ENCODE results near the gene HNRNPA0.

The HNRNPA0 gene

DNA sequence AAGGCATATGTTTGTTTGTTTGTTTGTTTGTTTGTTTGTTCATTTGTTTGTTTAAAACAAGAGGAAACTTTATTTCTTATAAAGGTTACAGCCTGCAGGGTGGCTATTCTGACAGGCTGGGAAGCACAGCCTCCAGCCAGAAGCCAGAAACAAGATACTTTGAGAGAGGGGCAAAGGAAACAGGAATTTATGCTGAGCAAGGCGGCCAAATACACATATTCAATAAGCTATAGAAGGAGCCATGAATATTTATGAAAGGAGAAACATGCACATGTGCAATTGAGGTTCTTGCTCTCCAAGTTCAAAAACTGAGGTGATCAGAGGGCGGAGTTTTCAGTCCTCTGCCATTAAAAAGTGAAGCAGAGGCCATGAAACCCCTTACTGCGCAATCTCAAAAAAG is 37.8 kb downstream of the HNRNPA0 start:
- no peak for DNase-seq

DNA sequence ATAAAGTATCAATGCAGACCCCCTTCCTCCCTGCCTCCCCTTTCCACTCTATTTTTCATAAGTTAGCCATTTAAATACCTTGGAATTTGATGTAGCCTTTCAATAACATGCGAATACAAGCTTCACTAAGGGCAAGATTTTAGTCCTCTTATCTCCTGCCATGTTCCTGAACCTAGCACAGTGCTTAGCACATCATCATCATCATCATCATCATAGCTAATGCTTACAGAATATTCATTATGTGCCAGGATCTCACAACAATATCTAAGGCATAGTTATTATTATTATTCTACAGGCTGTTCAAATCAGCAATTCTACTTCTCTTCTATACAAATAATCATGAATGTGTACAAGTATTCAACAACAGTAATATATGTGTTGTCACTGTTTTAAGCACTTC is 38.7 kb downstream of the HNRNPA0 start:
- no peak for DNase-seq

DNA sequence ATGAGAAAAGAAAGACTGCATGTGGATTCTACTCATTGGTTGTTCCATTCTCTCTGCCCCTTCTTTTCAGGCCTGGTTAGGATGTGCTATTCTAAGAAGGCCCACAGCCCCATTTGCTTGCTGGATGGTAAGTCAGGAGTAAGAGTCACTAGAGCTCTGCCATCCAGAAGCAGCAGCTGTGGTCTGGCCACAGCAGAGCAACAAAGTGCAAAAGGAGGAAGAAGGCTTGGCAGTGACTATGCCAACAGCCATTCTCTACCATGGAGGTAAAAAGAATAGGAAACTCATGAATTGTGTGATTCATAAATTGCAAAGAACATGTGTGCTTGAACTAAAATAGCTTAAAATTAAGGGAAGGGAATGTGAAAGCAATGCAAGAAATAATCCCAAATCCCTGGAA is 39.2 kb downstream of the HNRNPA0 start:
- DNase-seq: no peak

DNA sequence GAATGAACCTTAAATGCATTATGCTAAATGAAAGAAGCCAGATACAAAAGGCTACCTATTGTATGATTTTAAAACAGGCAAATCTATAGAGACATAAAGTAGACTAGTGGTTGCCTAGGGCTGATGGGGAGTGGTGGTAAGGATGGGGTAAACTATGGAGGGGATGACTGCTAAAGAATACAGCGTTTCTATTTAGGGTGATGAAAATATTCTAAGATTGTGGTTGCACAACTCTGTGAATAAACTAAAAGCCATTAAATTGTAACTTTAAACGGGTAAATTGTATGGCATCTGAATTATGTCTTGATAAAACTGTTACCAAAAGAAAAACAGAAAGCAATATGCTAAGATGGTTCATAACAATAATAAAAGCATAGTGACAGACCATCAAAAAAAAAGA is 39.7 kb downstream of the HNRNPA0 start:
- no peak for DNase-seq

DNA sequence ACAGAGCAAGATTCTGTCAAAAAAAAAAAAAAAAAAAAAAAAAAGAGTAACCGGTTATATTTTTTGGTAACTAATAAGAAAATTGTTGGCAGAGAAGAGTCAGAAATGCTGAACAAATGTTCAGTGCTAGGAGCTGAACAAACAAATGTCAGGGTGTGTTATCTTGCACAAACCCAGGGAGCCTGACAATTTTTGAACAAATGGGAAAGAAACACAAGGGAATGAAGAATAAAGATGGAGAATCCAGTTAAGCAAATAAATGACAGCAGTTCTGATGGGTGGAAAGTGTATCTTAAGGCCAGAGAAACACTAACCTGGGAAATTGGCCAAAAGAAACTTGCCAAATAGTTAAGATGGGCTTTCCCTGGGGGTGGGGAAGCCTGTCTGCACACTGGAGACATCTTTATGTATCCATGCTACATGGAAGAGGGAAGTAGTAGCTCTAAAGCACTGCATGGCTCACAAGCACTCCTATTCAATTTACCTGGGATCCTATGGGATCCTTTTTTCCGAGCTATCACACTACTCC is 42.0 kb downstream of the HNRNPA0 start:
- DNase-seq: no peak

DNA sequence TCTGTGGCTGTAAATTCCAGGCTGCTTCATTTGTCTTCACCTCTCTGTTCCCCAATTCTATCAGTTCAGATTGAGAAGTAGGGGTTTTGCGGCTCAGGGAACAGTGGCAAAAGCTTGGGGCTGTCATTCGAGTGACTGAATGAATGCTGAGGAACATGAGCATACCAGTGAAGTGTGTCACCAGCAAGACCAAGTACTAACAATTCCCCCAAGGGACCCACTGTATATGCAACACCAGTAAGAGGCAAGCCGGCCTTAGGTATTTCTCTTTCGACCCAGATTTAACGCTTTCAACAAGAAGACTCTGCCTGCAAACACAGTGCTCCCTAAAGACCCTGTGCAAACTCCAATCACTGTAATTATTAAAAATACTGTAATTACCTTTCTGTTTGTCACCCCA is 44.1 kb downstream of the HNRNPA0 start:
- no peak for DNase-seq

DNA sequence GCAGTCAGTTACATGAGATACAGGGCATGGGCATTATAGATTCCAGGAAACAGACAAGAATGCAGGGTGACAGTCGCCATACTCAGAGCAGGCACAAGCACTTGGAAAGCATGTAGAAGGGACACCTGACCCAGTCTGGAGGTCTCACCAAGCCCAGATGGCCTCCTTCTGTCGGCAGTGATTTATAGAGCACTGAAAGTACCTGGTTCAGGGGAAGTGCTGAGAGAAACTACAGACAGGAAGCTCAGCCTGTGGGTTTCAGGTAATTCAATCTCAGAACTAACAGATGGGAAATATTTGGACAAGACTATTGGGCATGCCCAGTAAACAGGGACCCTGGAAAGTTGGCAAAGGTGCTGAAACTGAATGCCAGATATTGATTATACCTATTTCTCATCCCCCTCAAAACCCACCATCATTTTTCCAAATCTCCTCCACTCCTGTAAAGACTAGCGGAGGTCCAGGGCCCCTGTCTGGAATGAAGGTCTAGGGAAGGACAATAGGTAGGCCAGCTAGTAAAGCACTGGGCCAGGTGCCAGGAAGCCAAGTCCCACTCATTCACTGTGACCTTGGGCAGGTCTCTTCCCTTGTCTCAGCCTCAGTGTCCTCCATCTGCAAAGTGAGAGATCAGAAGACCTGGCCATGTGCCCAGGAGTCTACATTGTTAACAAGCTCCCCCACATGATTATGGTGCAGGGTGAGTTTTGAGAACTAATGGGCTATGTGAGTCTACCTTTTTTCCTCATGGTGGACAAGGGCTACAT is 45.2 kb downstream of the HNRNPA0 start:
- DNase-seq: peak; percentile 65

DNA sequence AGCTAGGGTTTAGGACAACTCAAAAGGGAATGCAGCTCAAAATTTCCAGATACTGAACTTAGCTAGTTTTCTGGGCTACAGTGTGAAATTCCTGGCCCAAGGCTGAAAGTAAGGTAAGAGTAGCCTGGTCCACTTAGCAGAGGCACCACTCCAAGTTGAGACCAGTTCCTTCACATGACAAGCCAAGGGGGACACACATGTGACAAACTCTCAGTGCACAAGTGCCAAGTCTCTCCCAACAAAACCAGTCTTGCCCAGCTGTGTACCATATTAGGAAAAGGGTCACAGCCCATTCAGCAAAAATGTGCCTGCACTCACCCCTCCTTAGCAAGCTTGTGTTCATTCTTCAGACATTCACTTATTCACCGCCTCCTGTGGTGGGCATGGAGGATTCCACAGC is 46.1 kb downstream of the HNRNPA0 start:
- DNase-seq: no peak

DNA sequence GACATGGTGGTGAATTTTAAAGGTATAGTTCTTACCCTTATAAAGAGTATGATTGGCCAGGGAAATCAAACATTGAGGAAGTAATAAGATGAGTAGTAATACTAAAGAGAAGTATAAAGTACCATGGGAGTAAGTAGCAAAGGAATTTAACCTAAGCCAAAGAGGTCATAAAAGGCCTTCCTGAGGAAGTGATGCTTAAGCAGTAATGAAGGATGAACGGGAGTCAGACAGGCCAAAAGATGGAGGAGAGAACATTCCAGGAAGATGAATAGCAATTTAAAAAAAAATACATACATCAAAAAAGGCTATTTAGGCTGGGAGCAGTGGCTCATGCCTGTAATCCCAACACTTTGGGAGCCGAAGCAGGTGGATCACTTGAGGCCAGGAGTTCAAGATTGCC is 47.3 kb downstream of the HNRNPA0 start:
- DNase-seq: no peak

DNA sequence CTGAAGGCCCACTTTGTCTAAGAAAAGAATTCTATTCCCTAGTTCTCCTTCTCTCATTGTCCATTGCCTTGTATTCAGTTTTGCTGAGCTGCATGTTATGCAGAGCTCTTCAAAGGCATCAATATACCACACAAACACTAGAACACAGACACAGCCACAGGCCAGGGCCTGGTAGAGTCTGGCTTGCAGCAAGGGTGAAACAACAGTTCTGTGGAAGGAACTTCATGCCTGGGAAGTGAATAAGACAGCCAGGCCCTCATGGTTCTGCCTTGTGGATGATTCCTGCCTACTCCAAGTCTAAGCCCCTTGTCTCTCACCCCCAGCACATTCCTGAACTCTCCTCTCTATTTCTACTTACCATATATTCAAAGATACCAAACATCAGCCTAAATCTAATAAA is 49.1 kb downstream of the HNRNPA0 start:
- no peak for DNase-seq

DNA sequence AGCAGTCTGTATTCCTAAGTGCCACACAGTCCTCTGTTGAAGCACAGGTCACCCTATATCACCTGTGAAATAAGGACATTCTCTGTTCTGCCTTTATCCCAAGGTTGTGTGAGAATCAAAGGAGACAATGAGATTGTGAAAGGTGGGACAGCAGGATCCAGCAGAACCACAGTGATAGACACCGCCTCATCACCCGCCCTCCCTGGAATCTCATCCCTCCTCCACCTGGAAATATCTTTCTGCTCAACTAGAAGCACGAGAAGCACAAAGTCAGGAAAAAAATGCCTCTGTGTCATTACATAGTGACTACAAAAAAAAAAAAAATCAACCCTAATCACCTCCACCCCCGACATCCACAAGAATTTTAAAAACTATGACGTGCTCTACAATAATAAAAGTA is 50.6 kb downstream of the HNRNPA0 start:
- no peak for DNase-seq

DNA sequence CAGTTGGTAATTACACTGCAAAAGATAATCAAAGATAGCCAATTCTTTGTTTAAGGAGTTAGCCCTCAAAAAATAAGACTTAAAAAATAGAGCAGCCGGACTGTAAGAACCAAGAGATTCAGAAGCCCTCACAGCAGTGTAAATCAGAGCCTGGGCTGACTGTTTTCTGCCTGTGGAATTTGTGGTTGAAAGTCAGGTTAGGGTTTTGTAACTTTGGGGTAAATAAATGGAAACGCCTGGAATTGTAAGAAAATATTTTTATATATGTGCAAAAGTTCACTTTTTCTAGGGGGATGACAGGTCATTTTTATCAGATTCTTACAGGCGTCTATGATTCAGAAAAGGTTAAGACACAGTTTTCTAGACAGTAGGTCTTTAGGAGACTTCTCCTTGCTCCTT is 53.9 kb downstream of the HNRNPA0 start:
- DNase-seq: no peak

DNA sequence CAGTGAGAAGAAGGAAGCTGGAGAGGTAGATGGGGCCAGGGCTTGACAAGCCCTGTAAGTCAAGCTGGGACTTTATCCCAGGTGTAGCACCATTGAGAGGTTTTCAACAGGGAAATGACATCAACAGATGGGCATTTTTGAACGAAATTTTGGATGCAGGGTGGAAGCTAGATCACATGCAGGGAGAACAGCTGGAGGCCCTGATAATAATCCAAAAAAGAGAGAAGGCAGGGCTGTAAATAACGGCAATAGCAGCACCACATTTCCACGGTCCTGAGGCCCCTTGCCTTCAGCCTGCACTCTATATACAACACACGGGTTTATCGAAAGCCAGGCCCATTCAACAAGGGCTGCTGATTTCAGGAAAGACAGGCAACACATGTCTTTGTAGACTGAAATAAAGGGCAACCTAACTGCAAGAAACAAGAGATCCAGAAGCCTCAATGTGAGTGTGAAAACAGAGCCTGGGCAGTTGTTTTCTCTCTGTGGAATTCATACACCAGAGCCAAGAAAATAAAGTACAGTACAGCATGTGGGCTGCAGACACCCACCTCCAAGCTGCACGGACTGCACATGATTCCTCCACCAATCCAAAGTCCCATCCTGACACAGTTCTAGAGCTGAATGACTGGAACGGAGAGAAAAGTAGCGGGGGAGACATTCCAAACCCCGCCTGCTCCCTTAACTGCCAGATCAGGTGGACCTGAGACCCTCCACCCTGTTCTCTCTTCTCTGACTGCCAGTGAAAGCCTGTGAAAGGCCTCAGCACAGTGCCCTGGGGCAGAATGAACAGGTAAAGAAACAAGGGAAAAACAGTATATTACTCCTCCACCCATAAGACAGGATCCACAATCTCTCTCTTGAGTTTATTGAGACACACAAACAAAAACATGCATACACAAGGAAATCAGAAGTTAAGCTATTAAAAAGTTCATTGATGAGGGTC is 54.6 kb downstream of the HNRNPA0 start:
- DNase-seq: no peak

DNA sequence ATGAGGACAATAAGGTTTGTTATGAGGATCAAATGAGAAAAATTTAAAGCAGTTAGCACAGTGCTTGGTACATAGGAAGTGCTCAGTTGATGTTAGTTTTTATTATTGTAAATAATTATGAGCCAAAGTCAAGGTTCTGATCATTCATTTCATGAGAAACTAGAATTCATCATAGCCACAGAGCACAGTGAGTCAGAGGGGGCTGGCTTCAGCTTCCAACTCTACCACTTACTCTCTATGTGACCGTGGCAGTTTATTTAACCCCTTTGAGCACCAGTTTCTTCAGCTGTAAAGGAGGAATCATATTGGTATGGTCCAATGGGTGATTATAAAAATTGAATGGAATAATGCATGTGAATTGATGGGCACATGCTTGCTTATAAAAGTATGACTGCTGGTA is 57.7 kb downstream of the HNRNPA0 start:
- DNase-seq: no peak

DNA sequence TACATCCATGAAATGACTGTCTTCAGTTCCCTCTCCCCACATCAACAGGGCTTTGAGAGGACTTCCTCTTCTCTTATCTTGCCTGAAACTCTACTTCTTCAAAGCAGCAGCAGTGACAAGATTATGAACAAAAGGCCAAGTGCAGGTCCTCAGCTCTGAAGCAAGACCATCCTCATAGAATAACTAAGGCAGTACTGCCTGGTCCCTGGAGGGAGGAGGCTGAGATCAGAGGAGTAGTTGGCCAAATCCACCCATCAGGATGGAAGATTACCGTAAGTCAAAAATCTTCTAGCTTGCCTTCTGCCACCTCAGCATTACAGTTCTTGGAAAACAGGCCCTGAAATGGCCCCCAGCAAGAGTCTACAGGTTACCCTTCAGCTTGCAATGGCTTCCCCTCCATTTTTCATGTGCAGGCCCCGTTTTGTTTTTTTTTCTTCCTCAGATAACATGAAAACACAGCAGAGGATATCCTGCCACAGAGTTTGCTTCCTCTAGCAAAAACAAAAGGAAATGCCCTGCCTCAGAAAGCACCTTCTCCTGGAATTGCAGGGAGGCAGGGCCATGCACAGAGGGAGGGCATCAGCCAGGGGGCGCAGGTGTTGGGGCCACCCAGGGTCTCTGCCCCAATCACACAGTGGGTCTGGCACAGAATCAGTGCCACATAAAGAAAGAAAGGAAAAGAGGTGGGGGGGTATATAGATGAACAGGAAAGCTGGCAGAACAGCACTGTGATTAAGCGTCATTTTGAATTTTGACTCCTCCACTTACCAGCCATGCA is 58.3 kb downstream of the HNRNPA0 start:
- DNase-seq: no peak
